HG02610 (cell line): Measurements from ENCODE around the gene NCBP3.

ENCODE experiments used
- ATAC-seq: cut with Tn5 transposase; IDR thresholded peaks from one replicate; pipeline ENCODE4 v1.9.1; 2021; ENCODE audit warnings: mild to moderate bottlenecking, moderate library complexity; ENCODE audit not compliant: unreplicated experiment

NCBP3 gene

DNA sequence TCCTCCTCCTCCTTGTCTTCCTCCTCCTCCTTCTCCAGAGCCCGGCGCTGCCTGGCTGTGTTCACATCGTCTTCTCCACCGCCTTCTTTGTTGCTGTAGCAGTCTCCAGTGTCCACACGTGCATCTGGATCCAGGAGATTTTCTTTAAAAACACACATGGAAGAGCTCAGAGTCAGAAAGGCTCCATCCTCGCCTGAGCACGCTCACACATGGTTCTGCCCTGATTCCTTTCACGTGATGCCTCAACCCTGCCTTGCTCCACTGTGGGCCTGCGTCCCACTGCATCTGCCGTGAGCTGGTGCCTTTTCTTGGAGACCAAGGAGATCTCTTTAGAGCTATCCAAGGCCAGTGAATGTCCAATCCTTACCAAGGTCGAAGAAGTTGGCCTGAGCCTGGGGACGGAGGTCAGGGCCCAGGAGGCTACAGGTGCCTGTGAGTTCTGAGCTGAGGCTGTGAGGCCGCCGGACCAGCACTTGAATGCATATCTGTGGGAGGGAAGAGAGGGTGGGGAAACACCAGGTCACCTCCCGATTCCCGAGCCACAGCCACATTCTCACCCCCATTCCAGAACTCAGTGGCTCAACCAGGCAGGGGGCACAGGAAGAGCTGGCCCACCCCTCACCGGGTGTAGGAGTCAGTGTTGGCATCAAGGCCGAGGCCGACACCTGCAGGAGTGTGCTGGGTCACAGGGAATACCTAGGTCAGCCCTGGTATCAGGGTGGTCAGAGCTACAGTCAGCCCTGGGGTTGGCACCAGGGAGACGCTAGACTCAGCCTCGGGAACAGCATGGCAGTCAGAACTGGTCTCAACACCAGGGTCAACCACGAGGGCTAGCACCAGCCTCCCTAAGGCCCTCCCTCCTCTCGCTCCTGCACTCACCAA is 84.8 kb downstream of the NCBP3 start:
- ATAC-seq: no peak

GRCh38 chr17:3759597-3760216 is 86.3 kb downstream of the NCBP3 start:
- ATAC-seq: no peak

- ATAC-seq: no peak
Measured at GRCh38 chr17:3755335-3756030, 90.6 kb downstream of the NCBP3 start.

GRCh38 chr17:3754458-3755334 is 91.3 kb downstream of the NCBP3 start:
- ATAC-seq: no peak

GRCh38 chr17:3754066-3754457 is 92.0 kb downstream of the NCBP3 start:
- ATAC-seq: no peak

GRCh38 chr17:3753624-3754023 is 92.4 kb downstream of the NCBP3 start:
- ATAC-seq: no peak
